GM12875 (cell line): ENCODE data around the gene DIP2C.

ENCODE experiments used
- H3K4me3 ChIP-seq: one replicate; pipeline ENCODE4 v1.5.1; 2011; ENCODE audit warnings: low read depth, low read length, control low read depth
- CTCF ChIP-seq: IDR thresholded peaks from 2 replicates; pipeline ENCODE4 v1.5.1; 2011; ENCODE audit warnings: low read depth, mild to moderate bottlenecking, control low read depth, inconsistent platforms, low read length, moderate library complexity, borderline replicate concordance; ENCODE audit not compliant: insufficient read depth

The DIP2C gene

GRCh38 chr10:367636-368035, 321.8 kb downstream of the DIP2C start:
- H3K4me3 ChIP-seq: no peak overlapping the region
- no peak for TF ChIP-seq CTCF

GRCh38 chr10:366186-366585, 323.3 kb downstream of the DIP2C start:
- H3K4me3 ChIP-seq: no peak overlapping the region
- TF ChIP-seq CTCF: no peak

- no peak overlapping the region for H3K4me3 ChIP-seq
- TF ChIP-seq CTCF: no peak
Observed at GRCh38 chr10:364267-364775, 325.1 kb downstream of the DIP2C start.

GRCh38 chr10:363152-363551, 326.3 kb downstream of the DIP2C start:
- H3K4me3 ChIP-seq: no peak overlapping the region

GRCh38 chr10:361203-362081, 328.0 kb downstream of the DIP2C start:
- TF ChIP-seq CTCF: no peak

More at GRCh38 chr10:363152-363551, 326.3 kb downstream of the DIP2C start:
- TF ChIP-seq CTCF: no peak

GRCh38 chr10:360653-361052, 328.8 kb downstream of the DIP2C start:
- H3K4me3 ChIP-seq: no peak overlapping the region
- no peak for TF ChIP-seq CTCF

More at GRCh38 chr10:361203-362081, 328.0 kb downstream of the DIP2C start:
- H3K4me3 ChIP-seq: no peak overlapping the region

- TF ChIP-seq CTCF: no peak
- no peak overlapping the region for H3K4me3 ChIP-seq
Observed at GRCh38 chr10:359762-360161, 329.7 kb downstream of the DIP2C start.
